RWPE2 (cell line): ENCODE results near the gene TESK2.

Experiments used
- ATAC-seq: fragments of 200-7000 bp; cut with Tn5 transposase; 3 replicates; pipeline ENCODE4 v1.9.1; 2021; ENCODE audit warnings: low read depth
- DNase-seq: peaks from one replicate; pipeline ENCODE4 v3.0.0-alpha.2; 2020; ENCODE audit warnings: low spot score
- H3K27ac ChIP-seq: fragments of 450-650 bp; 2 replicates; pipeline ENCODE4 v1.5.1; 2017; ENCODE audit warnings: mild to moderate bottlenecking; ENCODE audit not compliant: poor library complexity, severe bottlenecking
- H3K27me3 ChIP-seq: fragments of 250-450 bp; sonication (Bioruptor Pico); 2 replicates; pipeline ENCODE4 v1.5.1; 2021; ENCODE audit warnings: mild to moderate bottlenecking, moderate library complexity; ENCODE audit not compliant: insufficient read depth, poor library complexity, severe bottlenecking
- H3K36me3 ChIP-seq: fragments of 250-450 bp; sonication (Bioruptor Pico); 2 replicates; pipeline ENCODE4 v1.5.1; 2020; ENCODE audit warnings: low read depth, mild to moderate bottlenecking, moderate library complexity
- H3K4me1 ChIP-seq: fragments of 250-450 bp; sonication (Bioruptor Pico); 2 replicates; pipeline ENCODE4 v1.5.1; 2021; ENCODE audit warnings: mild to moderate bottlenecking, moderate library complexity; ENCODE audit not compliant: insufficient read depth, poor library complexity, severe bottlenecking
- H3K4me3 ChIP-seq: fragments of 250-450 bp; sonication (Bioruptor Pico); 2 replicates; pipeline ENCODE4 v1.5.1; 2021; ENCODE audit warnings: mild to moderate bottlenecking, moderate library complexity; ENCODE audit not compliant: severe bottlenecking
- H3K9me3 ChIP-seq: fragments of 250-450 bp; sonication (Bioruptor Pico); 2 replicates; pipeline ENCODE4 v1.5.1; 2021; ENCODE audit warnings: mild to moderate bottlenecking, moderate library complexity; ENCODE audit not compliant: severe bottlenecking
- CTCF ChIP-seq: fragments of 450-650 bp; IDR thresholded peaks from one replicate; pipeline ENCODE4 v1.5.1; 2017; ENCODE audit warnings: mild to moderate bottlenecking, moderate library complexity; ENCODE audit not compliant: poor library complexity, severe bottlenecking

TESK2 gene

GRCh38 chr1:45444609-45445131, 46.3 kb downstream of the TESK2 start:
- no peak for TF ChIP-seq CTCF
- no peak for ATAC-seq

GRCh38 chr1:45443580-45444446, 47.1 kb downstream of the TESK2 start:
- Histone ChIP-seq H3K27me3 (no peaks in the 10 kb centered on the region), H3K9me3 (no peaks in the 10 kb centered on the region), H3K4me1 (peaks cover 9% of the 10 kb centered on the region), H3K27ac (no peak overlapping the region), H3K4me3 (no peak overlapping the region), H3K36me3 (no peaks in the 10 kb centered on the region)
- no peak for TF ChIP-seq CTCF
- ATAC-seq (no peak), DNase-seq (no peak)

More at GRCh38 chr1:45444609-45445131, 46.3 kb downstream of the TESK2 start:
- no peak for DNase-seq
- H3K36me3 ChIP-seq: no peaks in the 10 kb centered on the region
- H3K9me3 ChIP-seq: no peaks in the 10 kb centered on the region
- H3K4me1 ChIP-seq: peaks cover 9% of the 10 kb centered on the region
- no peaks in the 10 kb centered on the region for H3K27me3 ChIP-seq
- no peak overlapping the region for H3K4me3 ChIP-seq
- no peak overlapping the region for H3K27ac ChIP-seq

GRCh38 chr1:45442272-45442671, 48.7 kb downstream of the TESK2 start:
- H3K27ac ChIP-seq: no peak overlapping the region
- ATAC-seq (peak; percentile 72), DNase-seq (no peak)
- H3K4me3 ChIP-seq: no peak overlapping the region
- no peaks in the 10 kb centered on the region for H3K27me3 ChIP-seq
- no peaks in the 10 kb centered on the region for H3K9me3 ChIP-seq
- H3K4me1 ChIP-seq: peaks cover 9% of the 10 kb centered on the region
- TF ChIP-seq CTCF: no peak
- no peaks in the 10 kb centered on the region for H3K36me3 ChIP-seq

- Histone ChIP-seq H3K36me3 (no peaks in the 10 kb centered on the region), H3K4me3 (no peak overlapping the region), H3K4me1 (peaks cover 5% of the 10 kb centered on the region), H3K27me3 (no peaks in the 10 kb centered on the region), H3K27ac (no peak overlapping the region), H3K9me3 (no peaks in the 10 kb centered on the region)
- ATAC-seq (no peak), DNase-seq (no peak)
- TF ChIP-seq CTCF: no peak
These were observed 53.6 kb downstream of the TESK2 start for GRCh38 chr1:45437323-45437722.

- TF ChIP-seq CTCF: no peak
- H3K4me3 ChIP-seq: no peak overlapping the region
- H3K27ac ChIP-seq: no peak overlapping the region
- H3K4me1 ChIP-seq: no peaks in the 10 kb centered on the region
- DNase-seq (no peak), ATAC-seq (no peak)
- no peaks in the 10 kb centered on the region for H3K36me3 ChIP-seq
- H3K9me3 ChIP-seq: no peaks in the 10 kb centered on the region
- no peaks in the 10 kb centered on the region for H3K27me3 ChIP-seq
These were observed 60.5 kb downstream of the TESK2 start for GRCh38 chr1:45430490-45430889.
